A673 (cell line): ENCODE data around the gene CLTA.

Source experiments
- CTCF ChIP-seq: fragments of 300-800, 200-600 bp; sonication (generic); conservative IDR thresholded peaks from 2 replicates; pipeline ENCODE4 v1.5.1; 2017; ENCODE audit warnings: low read depth, mild to moderate bottlenecking, antibody characterized with exemption, low read length, moderate library complexity, mixed read lengths
- EZH2 ChIP-seq: fragments of 200-600 bp; sonication (generic); IDR thresholded peaks from 2 replicates; pipeline ENCODE4 v1.6.1; 2017; ENCODE audit warnings: borderline replicate concordance, low read depth, mild to moderate bottlenecking, mixed read lengths, antibody characterized with exemption, low read length; ENCODE audit not compliant: poor library complexity, severe bottlenecking

GRCh38 chr9:36153746-36154145, 37.0 kb upstream of the CLTA start:
- TF ChIP-seq CTCF (no peak), EZH2 (no peak)
